SK-N-SH (cell line): ENCODE results near the gene RGS7. TPM values are rescaled to one million over a fixed set of nuclear protein-coding genes. Genes with fewer than 3 reads are reported as not detected.
A peak's percentile ranks its signal among the peaks of the same experiment; 100 is the strongest.

ENCODE experiments used
- CTCF ChIA-PET: fragments of 300-600, 350-600 bp; formaldehyde crosslinking; extraction: SDS; loops from one replicate; lab custom pipeline; 2021; lab: Yijun Ruan, JAX
- POLR2A ChIA-PET: fragments of 350-600 bp; sonication (Branson Sonifier 250); formaldehyde crosslinking; extraction: SDS; loops from one replicate; lab custom pipeline; 2020; ENCODE audit warnings: antibody characterized with exemption, inconsistent platforms; lab: Yijun Ruan, JAX
- DNase-seq: peaks from one replicate; pipeline ENCODE4 v3.0.0; 2012
- H2AFZ ChIP-seq: fragments of 200-600 bp; sonication (generic); 2 replicates; pipeline ENCODE4 v1.8.1; 2016; ENCODE audit warnings: antibody characterized with exemption, mild to moderate bottlenecking, low read depth
- H3F3A ChIP-seq: fragments of 200-600 bp; sonication (generic); replicated peaks from 2 replicates; pipeline ENCODE3; 2016; ENCODE audit warnings: antibody characterized with exemption, mild to moderate bottlenecking; ENCODE audit not compliant: insufficient read depth
- H3K27ac ChIP-seq, 2 experiments: fragments of 200-500 bp in 1 of 2; fragments of 200-600 bp in 1 of 2; sonication (Bioruptor generic) in 1 of 2; sonication (generic), shearing (Covaris generic) in 1 of 2; 2 replicates each; pipeline versions ENCODE4 v1.5.1 to v1.6.1; 2014 to 2016; ENCODE audit warnings: low read depth in 2 of 2, inconsistent platforms in 1 of 2, low read length in 1 of 2, mild to moderate bottlenecking in 1 of 2, mixed read lengths in 1 of 2
- H3K27me3 ChIP-seq: fragments of 200-600 bp; sonication (generic), shearing (Covaris generic); 2 replicates; pipeline ENCODE4 v1.6.1; 2016; ENCODE audit warnings: mixed run types; ENCODE audit not compliant: insufficient read depth
- H3K36me3 ChIP-seq, 2 experiments: fragments of 200-500 bp in 1 of 2; fragments of 200-600 bp in 1 of 2; sonication (Bioruptor generic) in 1 of 2; sonication (generic) in 1 of 2; replicated peaks in 1 of 2; 2 replicates each; pipeline versions ENCODE3 to v1.5.1; 2014 to 2016; ENCODE audit warnings: low read length in 1 of 2, mild to moderate bottlenecking in 1 of 2; ENCODE audit not compliant: insufficient read depth in 2 of 2, control insufficient read depth in 1 of 2
- H3K4me1 ChIP-seq, 2 experiments: fragments of 200-500 bp in 1 of 2; fragments of 200-600 bp in 1 of 2; sonication (Bioruptor generic) in 1 of 2; sonication (generic), shearing (Covaris generic) in 1 of 2; 2 replicates each; pipeline versions ENCODE4 v1.5.1 to v1.6.1; 2014 to 2016; ENCODE audit warnings: low read depth in 1 of 2, low read length in 1 of 2, mixed run types in 1 of 2; ENCODE audit not compliant: insufficient read depth in 2 of 2, control insufficient read depth in 1 of 2
- H3K4me2 ChIP-seq: fragments of 200-600 bp; sonication (generic), shearing (Covaris generic); 2 replicates; pipeline ENCODE4 v1.6.1; 2017; ENCODE audit warnings: mixed run types
- H3K4me3 ChIP-seq, 2 experiments: fragments of 200-500 bp in 1 of 2; fragments of 200-600 bp in 1 of 2; sonication (Bioruptor generic) in 1 of 2; sonication (generic), shearing (Covaris generic) in 1 of 2; 2 replicates each; pipeline versions ENCODE4 v1.5.1 to v1.8.1; 2014 to 2016; ENCODE audit warnings: low read depth in 2 of 2, inconsistent platforms in 1 of 2, low read length in 1 of 2, mild to moderate bottlenecking in 1 of 2, mixed read lengths in 1 of 2, moderate library complexity in 1 of 2
- H3K79me2 ChIP-seq: fragments of 200-600 bp; sonication (generic); 2 replicates; pipeline ENCODE4 v1.8.1; 2017; ENCODE audit warnings: mild to moderate bottlenecking; ENCODE audit not compliant: insufficient read depth
- H3K9ac ChIP-seq: fragments of 200-600 bp; sonication (generic); 2 replicates; pipeline ENCODE4 v1.6.1; 2017; ENCODE audit warnings: mixed run types
- H3K9me2 ChIP-seq: fragments of 200-600 bp; sonication (generic); 2 replicates; pipeline ENCODE4 v1.6.1; 2017; ENCODE audit warnings: mixed run types
- H3K9me3 ChIP-seq: fragments of 200-600 bp; sonication (generic); 2 replicates; pipeline ENCODE4 v1.6.1; 2017; ENCODE audit warnings: mixed run types, mild to moderate bottlenecking, moderate library complexity
- H4K20me1 ChIP-seq: fragments of 200-600 bp; sonication (generic); 2 replicates; pipeline ENCODE4 v1.6.1; 2017; ENCODE audit warnings: mild to moderate bottlenecking, mixed run types; ENCODE audit not compliant: insufficient read depth
- ELF1 ChIP-seq: IDR thresholded peaks from 2 replicates; pipeline ENCODE4 v1.4.0; 2012
- EP300 ChIP-seq, 2 experiments: IDR thresholded peaks; 2 replicates each; pipeline versions ENCODE4 v1.4.0 to v1.6.1; 2012; ENCODE audit warnings: borderline replicate concordance in 1 of 2, low read depth in 1 of 2, low read length in 1 of 2
- EZH2phosphoT487 ChIP-seq: fragments of 200-600 bp; sonication (generic); IDR thresholded peaks from 2 replicates; pipeline ENCODE4 v1.6.1; 2017; ENCODE audit warnings: low read depth, mixed run types, mild to moderate bottlenecking, antibody characterized with exemption, moderate library complexity, borderline replicate concordance
- FOXM1 ChIP-seq: IDR thresholded peaks from 2 replicates; pipeline ENCODE4 v1.4.0; 2012; ENCODE audit warnings: low read depth, mild to moderate bottlenecking
- NFIC ChIP-seq: IDR thresholded peaks from 2 replicates; pipeline ENCODE4 v1.4.0; 2012; ENCODE audit warnings: borderline replicate concordance
- POLR2AphosphoS5 ChIP-seq: IDR thresholded peaks from 2 replicates; pipeline ENCODE4 v1.6.1; 2012; ENCODE audit warnings: low read depth, low read length
- RAD21 ChIP-seq: IDR thresholded peaks from 2 replicates; pipeline ENCODE4 v1.6.1; 2012; ENCODE audit warnings: mild to moderate bottlenecking, low read length
- SIN3A ChIP-seq: IDR thresholded peaks from 2 replicates; pipeline ENCODE4 v1.6.1; 2012; ENCODE audit warnings: low read depth, mild to moderate bottlenecking, low read length, moderate library complexity, borderline replicate concordance
- SMC3 ChIP-seq: IDR thresholded peaks from 2 replicates; pipeline ENCODE4 v1.6.1; 2012; ENCODE audit warnings: low read depth, low read length, improper control_type of control experiment
- WGBS: methylation state at CpG from one replicate; pipeline ENCODE4 v1.1.6; 2017; ENCODE audit warnings: low lambda C conversion rate; 5-methylcytosine and 5-hydroxymethylcytosine counted together
- polyA plus RNA-seq, 3 experiments: library from polyadenylated mRNA; depleted of rRNA; stranded (reverse); fragments of >200 nt; gene quantifications; 2 replicates each; pipeline ENCODE4 v1.2.3, GENCODE V29; 2012
- TF ChIP-seq, protein P1 (sequence below): fragments of 200-600 bp; sonication (generic); IDR thresholded peaks from 2 replicates; pipeline ENCODE4 v1.6.1; 2017; ENCODE audit warnings: antibody characterized with exemption, mild to moderate bottlenecking, moderate library complexity
- TF ChIP-seq, protein P2 (sequence below): IDR thresholded peaks from 2 replicates; pipeline ENCODE4 v1.6.1; 2012; ENCODE audit warnings: mild to moderate bottlenecking, low read depth, low read length, moderate library complexity
- TF ChIP-seq, protein P3 (sequence below): fragments of 150-350 bp; IDR thresholded peaks from 2 replicates; pipeline ENCODE4 v1.6.1; 2016; ENCODE audit warnings: mild to moderate bottlenecking, low read depth, low read length
- TF ChIP-seq, protein P4 (sequence below): IDR thresholded peaks from 2 replicates; pipeline ENCODE4 v1.4.0; 2012; ENCODE audit warnings: low read depth, borderline replicate concordance

The RGS7 gene
- polyA plus RNA-seq, 1 of the 3 experiments (the other 2 are of a cell fraction) = 0.36 TPM

DNA sequence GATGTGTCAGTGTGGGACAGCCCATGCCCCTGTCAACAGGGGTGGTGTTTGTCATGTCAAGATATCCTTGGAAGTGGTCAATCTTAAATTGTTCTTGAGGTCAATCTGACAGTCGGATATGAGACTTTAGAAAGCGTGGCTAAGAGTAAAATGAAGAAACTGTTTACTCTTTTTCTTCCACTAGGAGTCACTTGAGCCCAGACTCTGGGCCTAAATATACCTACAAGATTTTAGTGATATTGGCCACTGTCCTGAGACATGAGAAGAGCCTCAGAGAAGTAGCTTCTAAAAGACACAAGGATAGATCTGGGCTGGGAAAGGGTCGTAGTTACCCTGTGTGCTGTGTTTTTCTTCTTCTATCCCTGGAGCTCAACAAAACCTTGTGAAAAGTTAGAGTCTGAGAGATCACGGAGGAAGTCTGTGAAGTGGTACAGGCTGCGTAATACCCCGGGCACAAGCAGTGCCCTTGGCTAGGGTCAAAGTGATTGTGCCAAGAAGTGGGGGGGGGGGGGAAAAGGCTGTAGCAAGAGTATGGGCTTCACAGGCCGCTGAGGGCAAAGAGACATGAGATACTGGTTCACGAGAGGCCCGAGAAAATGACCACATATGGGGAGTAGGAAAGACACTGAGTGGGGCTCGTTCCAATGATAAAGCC, 389.8 kb downstream of the RGS7 start:
- Histone ChIP-seq H2AFZ (no peak overlapping the region), H3K9me3 (no peaks in the 10 kb centered on the region), H4K20me1 (no peaks in the 10 kb centered on the region), H3K4me3 (no peak overlapping the region), H3K9ac (no peak overlapping the region), H3K27me3 (no peaks in the 10 kb centered on the region), H3K36me3 (no peaks in the 10 kb centered on the region), H3K27ac (no peak overlapping the region), H3K79me2 (no peaks in the 10 kb centered on the region), H3F3A (no peaks in the 10 kb centered on the region), H3K4me1 (peaks cover 0 to 19% of the 10 kb centered on the region in 2 experiments; a peak in 2 of 4 replicates), H3K4me2 (no peak overlapping the region), H3K9me2 (no peaks in the 10 kb centered on the region)
- no peak for DNase-seq
- ChIA-PET POLR2A (no interaction called here), CTCF (interaction anchor here (0.6 to 2.0 kb wide), 6 partner anchors 9 to 532 kb away, joined by 3 to 5 read pairs (median 4); no protein-coding TSS in a partner anchor)
- WGBS = 67% methylated on average over 10 of the region's 10 CpGs
- TF ChIP-seq FOXM1 (no peak), EZH2phosphoT487 (no peak), SMC3 (peak; percentile 34; the same call in 1 of the 2 replicates), RAD21 (peak; percentile 67)
- TF ChIP-seq, protein P1, sequence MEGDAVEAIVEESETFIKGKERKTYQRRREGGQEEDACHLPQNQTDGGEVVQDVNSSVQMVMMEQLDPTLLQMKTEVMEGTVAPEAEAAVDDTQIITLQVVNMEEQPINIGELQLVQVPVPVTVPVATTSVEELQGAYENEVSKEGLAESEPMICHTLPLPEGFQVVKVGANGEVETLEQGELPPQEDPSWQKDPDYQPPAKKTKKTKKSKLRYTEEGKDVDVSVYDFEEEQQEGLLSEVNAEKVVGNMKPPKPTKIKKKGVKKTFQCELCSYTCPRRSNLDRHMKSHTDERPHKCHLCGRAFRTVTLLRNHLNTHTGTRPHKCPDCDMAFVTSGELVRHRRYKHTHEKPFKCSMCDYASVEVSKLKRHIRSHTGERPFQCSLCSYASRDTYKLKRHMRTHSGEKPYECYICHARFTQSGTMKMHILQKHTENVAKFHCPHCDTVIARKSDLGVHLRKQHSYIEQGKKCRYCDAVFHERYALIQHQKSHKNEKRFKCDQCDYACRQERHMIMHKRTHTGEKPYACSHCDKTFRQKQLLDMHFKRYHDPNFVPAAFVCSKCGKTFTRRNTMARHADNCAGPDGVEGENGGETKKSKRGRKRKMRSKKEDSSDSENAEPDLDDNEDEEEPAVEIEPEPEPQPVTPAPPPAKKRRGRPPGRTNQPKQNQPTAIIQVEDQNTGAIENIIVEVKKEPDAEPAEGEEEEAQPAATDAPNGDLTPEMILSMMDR = peak; percentile 46

DNA sequence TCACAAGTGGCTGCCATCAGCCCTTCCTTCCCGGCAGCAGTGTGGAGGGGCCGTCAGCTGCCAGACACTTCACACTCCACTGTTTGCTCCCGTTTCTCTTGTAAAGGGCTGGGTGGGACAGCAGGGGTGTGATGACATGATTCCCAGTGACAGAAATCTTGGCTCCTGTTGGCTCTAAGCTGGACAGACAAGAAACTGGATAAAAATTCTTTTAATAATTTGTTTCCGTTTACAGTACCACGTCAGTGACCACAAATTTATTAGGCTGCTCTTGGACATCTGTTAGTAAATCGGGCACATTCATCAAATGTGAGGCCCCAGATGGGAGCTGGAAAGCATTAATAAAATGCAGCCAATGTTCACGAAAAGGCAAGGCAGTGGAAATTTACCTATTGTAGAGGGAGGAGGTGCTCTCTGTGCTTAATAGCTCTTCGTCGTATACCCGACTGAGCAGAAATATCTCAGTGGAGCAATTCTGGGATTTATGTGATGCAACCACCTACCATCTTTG, 391.4 kb downstream of the RGS7 start:
- H3K4me1 ChIP-seq = peaks cover 0 to 19% of the 10 kb centered on the region in 2 experiments; a peak in 2 of 4 replicates
- H3F3A ChIP-seq = no peaks in the 10 kb centered on the region
- WGBS = 65% methylated on average over 10 of the region's 10 CpGs
- H3K9me3 ChIP-seq = no peaks in the 10 kb centered on the region
- H3K36me3 ChIP-seq = no peaks in the 10 kb centered on the region
- H3K4me3 ChIP-seq = no peak overlapping the region
- CTCF ChIA-PET = interaction anchor here (0.7 to 1.3 kb wide), 2 partner anchors 7 to 82 kb away, joined by 3 to 5 read pairs; no protein-coding TSS in a partner anchor
- no peak overlapping the region for H3K4me2 ChIP-seq
- no peaks in the 10 kb centered on the region for H3K27me3 ChIP-seq
- no peaks in the 10 kb centered on the region for H4K20me1 ChIP-seq
- H3K9me2 ChIP-seq = no peaks in the 10 kb centered on the region
- no peak overlapping the region for H2AFZ ChIP-seq
- DNase-seq = no peak
- no peak overlapping the region for H3K9ac ChIP-seq
- H3K79me2 ChIP-seq = no peaks in the 10 kb centered on the region
- POLR2A ChIA-PET = no interaction called here
- H3K27ac ChIP-seq = no peak overlapping the region
- TF ChIP-seq SMC3 = no peak
- TF ChIP-seq ELF1 = no peak
- no peak for TF ChIP-seq NFIC
- TF ChIP-seq EZH2phosphoT487 = no peak
- TF ChIP-seq, protein P1 = no peak
- no peak for TF ChIP-seq POLR2AphosphoS5
- TF ChIP-seq, protein P2, sequence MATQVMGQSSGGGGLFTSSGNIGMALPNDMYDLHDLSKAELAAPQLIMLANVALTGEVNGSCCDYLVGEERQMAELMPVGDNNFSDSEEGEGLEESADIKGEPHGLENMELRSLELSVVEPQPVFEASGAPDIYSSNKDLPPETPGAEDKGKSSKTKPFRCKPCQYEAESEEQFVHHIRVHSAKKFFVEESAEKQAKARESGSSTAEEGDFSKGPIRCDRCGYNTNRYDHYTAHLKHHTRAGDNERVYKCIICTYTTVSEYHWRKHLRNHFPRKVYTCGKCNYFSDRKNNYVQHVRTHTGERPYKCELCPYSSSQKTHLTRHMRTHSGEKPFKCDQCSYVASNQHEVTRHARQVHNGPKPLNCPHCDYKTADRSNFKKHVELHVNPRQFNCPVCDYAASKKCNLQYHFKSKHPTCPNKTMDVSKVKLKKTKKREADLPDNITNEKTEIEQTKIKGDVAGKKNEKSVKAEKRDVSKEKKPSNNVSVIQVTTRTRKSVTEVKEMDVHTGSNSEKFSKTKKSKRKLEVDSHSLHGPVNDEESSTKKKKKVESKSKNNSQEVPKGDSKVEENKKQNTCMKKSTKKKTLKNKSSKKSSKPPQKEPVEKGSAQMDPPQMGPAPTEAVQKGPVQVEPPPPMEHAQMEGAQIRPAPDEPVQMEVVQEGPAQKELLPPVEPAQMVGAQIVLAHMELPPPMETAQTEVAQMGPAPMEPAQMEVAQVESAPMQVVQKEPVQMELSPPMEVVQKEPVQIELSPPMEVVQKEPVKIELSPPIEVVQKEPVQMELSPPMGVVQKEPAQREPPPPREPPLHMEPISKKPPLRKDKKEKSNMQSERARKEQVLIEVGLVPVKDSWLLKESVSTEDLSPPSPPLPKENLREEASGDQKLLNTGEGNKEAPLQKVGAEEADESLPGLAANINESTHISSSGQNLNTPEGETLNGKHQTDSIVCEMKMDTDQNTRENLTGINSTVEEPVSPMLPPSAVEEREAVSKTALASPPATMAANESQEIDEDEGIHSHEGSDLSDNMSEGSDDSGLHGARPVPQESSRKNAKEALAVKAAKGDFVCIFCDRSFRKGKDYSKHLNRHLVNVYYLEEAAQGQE = no peak
- no peak for TF ChIP-seq EP300 (IDR thresholded peaks at IDR 0.05; ENCODE audit: borderline replicate concordance in 1 of 2, low read depth in 1 of 2, low read length in 1 of 2)
- TF ChIP-seq SIN3A = no peak
- TF ChIP-seq, protein P3, sequence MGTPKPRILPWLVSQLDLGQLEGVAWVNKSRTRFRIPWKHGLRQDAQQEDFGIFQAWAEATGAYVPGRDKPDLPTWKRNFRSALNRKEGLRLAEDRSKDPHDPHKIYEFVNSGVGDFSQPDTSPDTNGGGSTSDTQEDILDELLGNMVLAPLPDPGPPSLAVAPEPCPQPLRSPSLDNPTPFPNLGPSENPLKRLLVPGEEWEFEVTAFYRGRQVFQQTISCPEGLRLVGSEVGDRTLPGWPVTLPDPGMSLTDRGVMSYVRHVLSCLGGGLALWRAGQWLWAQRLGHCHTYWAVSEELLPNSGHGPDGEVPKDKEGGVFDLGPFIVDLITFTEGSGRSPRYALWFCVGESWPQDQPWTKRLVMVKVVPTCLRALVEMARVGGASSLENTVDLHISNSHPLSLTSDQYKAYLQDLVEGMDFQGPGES = no peak
- TF ChIP-seq, protein P4, sequence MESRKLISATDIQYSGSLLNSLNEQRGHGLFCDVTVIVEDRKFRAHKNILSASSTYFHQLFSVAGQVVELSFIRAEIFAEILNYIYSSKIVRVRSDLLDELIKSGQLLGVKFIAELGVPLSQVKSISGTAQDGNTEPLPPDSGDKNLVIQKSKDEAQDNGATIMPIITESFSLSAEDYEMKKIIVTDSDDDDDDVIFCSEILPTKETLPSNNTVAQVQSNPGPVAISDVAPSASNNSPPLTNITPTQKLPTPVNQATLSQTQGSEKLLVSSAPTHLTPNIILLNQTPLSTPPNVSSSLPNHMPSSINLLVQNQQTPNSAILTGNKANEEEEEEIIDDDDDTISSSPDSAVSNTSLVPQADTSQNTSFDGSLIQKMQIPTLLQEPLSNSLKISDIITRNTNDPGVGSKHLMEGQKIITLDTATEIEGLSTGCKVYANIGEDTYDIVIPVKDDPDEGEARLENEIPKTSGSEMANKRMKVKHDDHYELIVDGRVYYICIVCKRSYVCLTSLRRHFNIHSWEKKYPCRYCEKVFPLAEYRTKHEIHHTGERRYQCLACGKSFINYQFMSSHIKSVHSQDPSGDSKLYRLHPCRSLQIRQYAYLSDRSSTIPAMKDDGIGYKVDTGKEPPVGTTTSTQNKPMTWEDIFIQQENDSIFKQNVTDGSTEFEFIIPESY = no peak
